Body of pancreas (tissue), 4 donors: ENCODE measurements around the gene KYAT1. TPM values are rescaled to one million over a fixed set of nuclear protein-coding genes. Genes with fewer than 3 reads are reported as not detected.
"Not testable (repeated sequence)": the region's sequence is repeated elsewhere in the genome, so short reads cannot be mapped to it uniquely, and the experiment has no call there.

Experiments
- ATAC-seq: fragments of 150-250 bp; one replicate; pipeline ENCODE4 v1.9.1; 2016
- DNase-seq, 4 donors: peaks; one replicate each; pipeline ENCODE4 v3.0.0-alpha.2; 2019
- H3K27ac ChIP-seq, 4 donors: fragments of 200-600 bp; sonication (generic); 1 replicate in 3 of 4; 2 replicates in 1 of 4; pipeline versions ENCODE4 v1.5.1 to v1.6.1; 2016 to 2019; ENCODE audit warnings: mild to moderate bottlenecking in 1 of 4, mixed read lengths in 1 of 4, moderate library complexity in 1 of 4
- H3K27me3 ChIP-seq, 2 donors: fragments of 200-600 bp; sonication (generic); one replicate each; pipeline ENCODE4 v1.6.0; 2016; ENCODE audit warnings: mild to moderate bottlenecking in 1 of 2
- H3K36me3 ChIP-seq, 2 donors: fragments of 200-600 bp; sonication (generic); replicated peaks in 1 of 2; 2 replicates each; pipeline ENCODE4 v1.5.1; 2016; ENCODE audit warnings: low read depth in 2 of 2; ENCODE audit not compliant: insufficient read depth in 1 of 2
- H3K4me1 ChIP-seq: fragments of 200-600 bp; sonication (generic); one replicate; pipeline ENCODE4 v1.6.0; 2016
- H3K4me3 ChIP-seq, 2 donors: fragments of 200-600 bp; sonication (generic); 1 replicate in 1 of 2; 2 replicates in 1 of 2; pipeline ENCODE4 v1.5.1; 2016 to 2019
- H3K9me3 ChIP-seq, 3 donors: fragments of 200-600 bp; sonication (generic); 1 replicate in 2 of 3; 2 replicates in 1 of 3; pipeline ENCODE4 v1.5.1; 2016
- POLR2A ChIP-seq, 3 donors: fragments of 450-650 bp; IDR thresholded peaks; one replicate each; pipeline ENCODE4 v1.6.1; 2016; ENCODE audit warnings: antibody characterized with exemption in 3 of 3, mild to moderate bottlenecking in 2 of 3
- WGBS, 2 donors: methylation state at CpG; one replicate each; pipeline ENCODE4 v1.1.5; 2017; 5-methylcytosine and 5-hydroxymethylcytosine counted together
- intact Hi-C: fragments of 100-400 bp; cut with DNase I; formaldehyde crosslinking; loops from one replicate; pipeline ENCODE4 v1.15.1; 2023
- total RNA-seq, 2 donors: library from RNA; depleted of rRNA; stranded (reverse); fragments of >200 nt; gene quantifications; one replicate each; pipeline ENCODE4 v1.1.0, GENCODE V29; 2016
- TF ChIP-seq, protein P1 (sequence below), 7 experiments: fragments of 450-650 bp in 4 of 7; fragments of 200-600 bp in 3 of 7; sonication (generic) in 3 of 7; IDR thresholded peaks; one replicate each; pipeline ENCODE4 v1.5.1; 2016 to 2019; ENCODE audit warnings: antibody characterized with exemption in 7 of 7

The KYAT1 gene
- total RNA-seq, 2 donors from 2014 or later = 2.6 to 4.3 TPM

DNA sequence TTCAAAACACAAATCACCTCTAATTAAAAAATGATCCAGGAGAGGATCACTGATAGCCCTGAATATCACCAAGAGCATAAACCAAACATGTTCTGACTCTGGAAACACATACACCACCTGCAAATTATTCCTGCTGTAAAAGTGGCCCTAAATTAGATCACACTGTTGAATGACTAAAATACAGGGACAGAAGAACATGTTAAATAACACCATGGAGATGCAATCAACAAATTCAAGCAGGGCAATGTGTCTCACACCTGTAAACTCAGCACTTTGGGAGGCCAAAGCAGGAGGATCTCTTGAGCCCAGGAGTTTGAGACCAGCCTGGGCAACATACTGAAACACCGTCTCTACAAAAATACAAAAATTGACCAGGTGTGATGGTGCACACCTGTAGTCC is 33.9 kb downstream of the KYAT1 start:
- Histone ChIP-seq H3K4me1 (peaks cover 23% of the 10 kb centered on the region), H3K27ac (no peak overlapping the region), H3K27me3 (no peaks in the 10 kb centered on the region), H3K9me3 (no peaks in the 10 kb centered on the region), H3K36me3 (no peaks in the 10 kb centered on the region), H3K4me3 (no peak overlapping the region)
- no peak for TF ChIP-seq POLR2A (IDR thresholded peaks at IDR 0.05)
- TF ChIP-seq, protein P1, sequence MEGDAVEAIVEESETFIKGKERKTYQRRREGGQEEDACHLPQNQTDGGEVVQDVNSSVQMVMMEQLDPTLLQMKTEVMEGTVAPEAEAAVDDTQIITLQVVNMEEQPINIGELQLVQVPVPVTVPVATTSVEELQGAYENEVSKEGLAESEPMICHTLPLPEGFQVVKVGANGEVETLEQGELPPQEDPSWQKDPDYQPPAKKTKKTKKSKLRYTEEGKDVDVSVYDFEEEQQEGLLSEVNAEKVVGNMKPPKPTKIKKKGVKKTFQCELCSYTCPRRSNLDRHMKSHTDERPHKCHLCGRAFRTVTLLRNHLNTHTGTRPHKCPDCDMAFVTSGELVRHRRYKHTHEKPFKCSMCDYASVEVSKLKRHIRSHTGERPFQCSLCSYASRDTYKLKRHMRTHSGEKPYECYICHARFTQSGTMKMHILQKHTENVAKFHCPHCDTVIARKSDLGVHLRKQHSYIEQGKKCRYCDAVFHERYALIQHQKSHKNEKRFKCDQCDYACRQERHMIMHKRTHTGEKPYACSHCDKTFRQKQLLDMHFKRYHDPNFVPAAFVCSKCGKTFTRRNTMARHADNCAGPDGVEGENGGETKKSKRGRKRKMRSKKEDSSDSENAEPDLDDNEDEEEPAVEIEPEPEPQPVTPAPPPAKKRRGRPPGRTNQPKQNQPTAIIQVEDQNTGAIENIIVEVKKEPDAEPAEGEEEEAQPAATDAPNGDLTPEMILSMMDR (IDR thresholded peaks at IDR 0.05) = no peak
- intact Hi-C loops = loop anchor here (5.0 kb wide), 1 partner anchor 79 kb away; no protein-coding TSS in a partner anchor
- WGBS, 2 donors = 91 to 100% methylated on average over 1 of the region's 1 CpG
- ATAC-seq = no peak
- no peak for DNase-seq

DNA sequence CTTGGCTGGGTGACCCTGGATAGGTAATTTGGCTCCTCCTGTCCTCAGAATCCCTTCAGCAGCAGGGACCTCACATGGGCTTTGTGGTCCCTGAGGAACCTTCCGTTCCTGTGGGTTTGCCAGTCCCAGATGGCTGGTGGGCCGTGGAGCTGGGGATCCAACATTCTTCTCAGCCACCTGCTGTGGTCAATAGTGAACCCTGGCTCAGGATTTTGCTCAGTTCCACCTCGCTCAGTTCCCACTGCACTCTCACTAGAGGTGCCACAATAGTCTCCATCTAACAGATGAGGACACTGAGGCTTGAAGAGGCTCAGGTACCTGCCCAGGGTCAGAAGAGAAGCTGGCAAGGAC is 35.1 kb downstream of the KYAT1 start:
- H3K4me3 ChIP-seq = no peak overlapping the region
- TF ChIP-seq, protein P1 (IDR thresholded peaks at IDR 0.05) = no peak
- no peak for TF ChIP-seq POLR2A (IDR thresholded peaks at IDR 0.05)
- no peaks in the 10 kb centered on the region for H3K9me3 ChIP-seq
- 92 to 94% methylated on average over 3 of the region's 3 CpGs for WGBS, 2 donors
- intact Hi-C loops = loop anchor here (5.0 kb wide), 1 partner anchor 81 kb away; no protein-coding TSS in a partner anchor
- H3K27ac ChIP-seq = no peak overlapping the region
- ATAC-seq = no peak
- no peak for DNase-seq
- no peaks in the 10 kb centered on the region for H3K36me3 ChIP-seq
- peaks cover 12% of the 10 kb centered on the region for H3K4me1 ChIP-seq
- no peaks in the 10 kb centered on the region for H3K27me3 ChIP-seq

DNA sequence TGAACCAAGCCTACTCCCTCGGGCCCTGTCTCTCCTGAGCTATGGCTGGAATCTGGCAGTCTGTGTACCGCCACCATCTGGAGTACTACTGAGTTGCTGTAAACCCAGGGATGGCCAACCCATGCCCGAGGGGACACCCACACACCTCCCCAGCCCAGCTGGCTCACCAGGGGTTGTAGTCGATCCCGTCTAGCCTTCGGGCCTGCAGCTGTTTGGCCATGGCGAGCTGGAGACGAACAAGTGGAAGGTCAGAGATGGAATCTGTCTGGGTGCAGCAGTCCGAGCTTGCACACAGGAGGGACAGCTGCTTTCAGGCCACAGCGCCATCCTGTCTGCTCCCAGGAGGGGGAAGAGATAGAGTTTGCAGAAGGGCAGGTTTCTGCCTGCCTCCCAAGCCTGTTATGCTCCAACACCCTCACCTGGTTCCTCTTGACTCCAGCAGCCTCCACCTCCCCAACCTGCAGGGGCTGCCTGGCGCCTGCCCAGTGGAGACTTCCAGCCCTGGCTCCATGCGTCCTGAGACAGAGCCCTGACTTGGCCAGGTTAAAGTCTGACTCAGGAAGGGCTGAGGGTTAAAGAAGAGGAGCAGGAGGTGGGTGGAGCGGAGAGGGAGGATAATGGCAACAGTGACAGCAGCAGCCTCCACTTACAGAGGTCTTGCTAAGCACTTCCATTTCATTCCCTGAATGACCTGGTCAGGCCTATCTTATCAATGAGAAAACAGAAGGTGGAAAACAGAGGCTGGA is 36.4 kb downstream of the KYAT1 start:
- no peak for DNase-seq
- WGBS, 2 donors = 65 to 67% methylated on average over 8 to 13 of the region's 13 CpGs
- intact Hi-C loops = loop anchor here (5.0 kb wide), 1 partner anchor 82 kb away; no protein-coding TSS in a partner anchor
- peaks cover 12% of the 10 kb centered on the region for H3K4me1 ChIP-seq
- H3K27ac ChIP-seq = no peak overlapping the region
- TF ChIP-seq POLR2A (IDR thresholded peaks at IDR 0.05) = no peak
- TF ChIP-seq, protein P1 (IDR thresholded peaks at IDR 0.05) = no peak
- no peak overlapping the region for H3K4me3 ChIP-seq
- ATAC-seq = peak; percentile 35
- no peaks in the 10 kb centered on the region for H3K36me3 ChIP-seq
- no peaks in the 10 kb centered on the region for H3K9me3 ChIP-seq
- H3K27me3 ChIP-seq = no peaks in the 10 kb centered on the region

DNA sequence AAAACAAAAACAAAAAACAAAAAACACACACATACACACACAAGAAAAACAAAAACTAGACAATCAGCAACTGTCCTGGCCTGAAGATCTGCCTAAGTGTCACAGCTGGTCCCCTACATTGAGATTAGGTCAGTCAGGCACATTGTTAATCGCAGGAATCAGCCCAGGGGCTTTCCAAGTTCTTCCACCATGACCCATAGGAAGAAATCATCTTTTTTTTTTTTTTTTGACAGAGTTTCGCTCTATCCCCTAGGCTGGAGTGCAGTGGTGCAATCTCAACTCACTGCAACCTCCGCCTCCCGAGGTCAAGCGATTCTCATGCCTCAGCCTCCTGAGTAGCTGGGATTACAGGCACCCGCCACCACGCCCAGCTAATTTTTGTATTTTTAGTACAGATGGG is 38.6 kb downstream of the KYAT1 start:
- H3K4me3 ChIP-seq, ATAC-seq, intact Hi-C loops, DNase-seq, H3K27ac ChIP-seq, H3K27me3 ChIP-seq, H3K36me3 ChIP-seq, H3K9me3 ChIP-seq: not testable (repeated sequence)
- WGBS, 2 donors = 94 to 98% methylated on average over 7 of the region's 7 CpGs
- peaks cover 12% of the 10 kb centered on the region for H3K4me1 ChIP-seq

DNA sequence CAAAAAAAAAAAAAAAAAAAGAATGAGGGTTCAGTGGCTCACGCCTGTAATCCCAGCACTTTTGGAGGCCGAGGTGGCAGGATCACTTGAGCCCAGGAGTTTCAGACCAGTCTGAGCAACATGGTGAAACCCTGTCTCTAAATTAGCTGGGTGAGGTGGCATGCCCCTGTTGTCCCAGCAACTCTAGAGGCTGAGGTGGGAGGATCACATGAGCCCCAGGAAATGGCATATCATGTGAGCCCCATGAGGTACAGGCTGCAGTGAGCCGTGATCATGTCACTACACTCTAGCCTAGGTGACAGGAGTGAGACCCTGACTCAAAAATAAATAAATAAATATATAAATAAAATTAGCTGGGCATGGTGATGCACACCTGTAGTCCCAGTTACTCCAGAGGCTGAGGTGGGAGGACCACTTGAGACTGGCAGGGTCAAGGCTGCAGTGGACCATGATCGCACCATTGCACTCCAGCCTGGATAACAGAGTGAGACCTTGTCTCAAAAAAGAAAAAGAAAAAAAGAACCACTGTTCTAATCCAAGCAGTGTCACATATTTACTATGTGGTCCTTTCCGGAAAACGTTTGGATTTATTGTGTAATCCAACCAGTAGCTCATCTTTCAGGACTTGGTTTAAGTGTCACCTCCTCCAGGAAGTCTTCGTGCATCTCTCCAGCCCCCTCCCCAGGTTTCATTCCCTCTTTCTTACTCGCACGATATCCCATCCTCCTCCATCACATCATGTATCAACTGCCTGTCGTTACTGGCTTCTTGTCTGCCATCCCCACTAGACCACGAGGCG is 39.9 kb downstream of the KYAT1 start:
- peaks cover 12% of the 10 kb centered on the region for H3K4me1 ChIP-seq
- 84 to 85% methylated on average over 12 of the region's 12 CpGs for WGBS, 2 donors
- TF ChIP-seq, protein P1 (IDR thresholded peaks at IDR 0.05) = no peak
- TF ChIP-seq POLR2A (IDR thresholded peaks at IDR 0.05) = no peak
- intact Hi-C loops = no loop called here
- no peak overlapping the region for H3K27ac ChIP-seq
- ATAC-seq (no peak), DNase-seq (no peak)
- H3K36me3 ChIP-seq = no peaks in the 10 kb centered on the region
- no peak overlapping the region for H3K4me3 ChIP-seq
- no peaks in the 10 kb centered on the region for H3K9me3 ChIP-seq
- H3K27me3 ChIP-seq = no peaks in the 10 kb centered on the region
